GM19452 (cell line): ENCODE measurements around the gene VIL1.

Experiments used
- ATAC-seq: cut with Tn5 transposase; IDR thresholded peaks from one replicate; pipeline ENCODE4 v1.9.1; 2021; ENCODE audit not compliant: unreplicated experiment

VIL1 gene

GRCh38 chr2:218435003-218435982, 16.4 kb downstream of the VIL1 start:
- no peak for ATAC-seq

- no peak for ATAC-seq
These were observed 18.1 kb downstream of the VIL1 start for GRCh38 chr2:218436992-218437391.

- no peak for ATAC-seq
These were observed 19.0 kb downstream of the VIL1 start for GRCh38 chr2:218437969-218438368.

- no peak for ATAC-seq
These were observed 19.7 kb downstream of the VIL1 start for GRCh38 chr2:218438596-218438995.

DNA sequence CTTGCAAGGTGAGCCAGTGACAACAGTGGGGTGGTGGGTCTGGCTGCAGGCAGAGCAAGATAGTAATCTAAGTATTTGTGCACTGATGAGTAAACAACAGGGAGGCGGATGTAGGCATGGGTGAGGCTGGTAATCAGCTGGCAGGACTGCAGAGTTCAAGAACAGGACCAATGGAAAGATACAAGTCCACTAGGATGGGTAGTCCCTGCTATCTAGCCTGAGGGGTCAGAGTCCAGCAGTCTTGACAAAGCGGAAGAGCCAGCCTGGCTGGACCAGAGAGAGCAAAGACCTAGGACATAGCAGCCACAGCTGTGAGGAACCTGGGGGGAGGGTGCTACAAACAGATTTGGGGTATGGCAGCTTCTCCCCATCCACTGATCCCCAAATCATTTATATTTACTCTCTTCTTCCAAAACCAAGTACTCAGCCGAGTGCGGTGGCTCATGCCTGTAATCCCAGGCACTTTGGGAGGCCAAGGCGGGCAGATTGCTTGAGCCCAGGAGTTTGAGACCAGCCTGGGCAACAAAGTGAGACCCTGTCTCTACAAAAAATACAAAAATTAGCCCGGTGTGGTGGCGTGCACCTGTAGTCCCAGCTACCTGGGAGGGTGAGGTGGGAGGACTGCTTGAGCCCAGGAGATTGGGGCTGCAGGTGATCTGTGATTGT, 25.9 kb downstream of the VIL1 start:
- no peak for ATAC-seq

- ATAC-seq = no peak
These were observed 26.7 kb downstream of the VIL1 start for GRCh38 chr2:218445602-218446001.

DNA sequence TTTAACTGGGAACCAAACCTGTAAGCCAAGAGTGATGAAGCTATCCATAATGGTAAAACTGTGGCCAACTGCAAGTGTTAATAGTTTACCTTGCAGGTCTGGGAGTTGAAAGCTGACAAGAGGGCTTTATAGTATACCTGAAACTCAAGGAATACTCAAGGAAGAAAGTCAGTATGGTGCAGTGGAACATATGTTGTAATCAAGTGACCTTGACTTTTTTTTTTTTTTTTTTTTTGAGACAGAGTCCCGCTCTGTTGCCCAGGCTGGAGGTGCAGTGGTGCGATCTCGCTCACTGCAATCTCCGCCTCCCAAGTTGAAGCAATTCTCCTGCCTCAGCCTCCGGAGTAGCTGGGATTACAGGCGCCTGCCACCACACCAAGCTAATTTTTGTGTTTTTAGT, 27.6 kb downstream of the VIL1 start:
- no peak for ATAC-seq

GRCh38 chr2:218447072-218447471, 28.1 kb downstream of the VIL1 start:
- ATAC-seq = no peak

- no peak for ATAC-seq
These were observed 30.0 kb downstream of the VIL1 start for GRCh38 chr2:218448934-218449333.

GRCh38 chr2:218452079-218452478, 33.2 kb downstream of the VIL1 start:
- ATAC-seq = no peak

DNA sequence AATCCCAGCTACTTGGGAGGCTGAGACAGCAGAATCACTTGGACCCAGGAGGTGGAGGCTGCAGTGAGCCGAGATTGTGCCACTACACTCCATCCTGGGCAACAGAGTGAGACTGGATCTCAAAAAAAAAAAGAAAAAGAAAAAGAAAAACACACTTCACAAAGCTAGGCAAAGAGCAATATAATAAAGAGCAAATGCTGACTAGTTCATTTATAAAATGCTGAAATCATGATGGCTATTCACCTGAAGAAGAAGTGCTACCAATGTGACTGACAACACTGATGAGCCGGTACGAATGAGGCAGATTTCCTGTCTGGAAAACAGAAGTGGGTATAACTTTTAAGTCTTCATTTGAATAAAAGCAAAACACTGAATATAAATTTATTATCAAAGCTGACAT, 37.9 kb downstream of the VIL1 start:
- ATAC-seq = no peak

DNA sequence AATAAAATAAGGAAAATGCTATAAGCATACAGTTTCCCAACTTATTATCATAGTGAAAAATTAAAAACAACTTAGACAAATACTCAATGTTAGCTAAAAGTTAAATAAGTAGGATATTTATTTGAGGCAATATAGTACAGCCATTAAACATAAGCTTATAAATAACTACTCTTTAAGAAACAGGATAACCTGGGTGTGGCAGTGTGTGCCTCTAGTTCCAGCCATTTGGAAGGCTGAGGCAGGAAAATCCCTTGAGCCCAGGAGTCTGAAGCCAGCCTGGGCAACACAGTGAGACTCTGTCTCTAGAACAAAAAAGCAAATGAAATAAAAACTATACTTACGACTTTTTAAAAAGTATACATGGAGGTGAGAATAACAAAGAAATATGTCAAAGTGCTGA, 39.7 kb downstream of the VIL1 start:
- ATAC-seq = no peak

- no peak for ATAC-seq
These were observed 47.2 kb downstream of the VIL1 start for GRCh38 chr2:218465987-218466633.

DNA sequence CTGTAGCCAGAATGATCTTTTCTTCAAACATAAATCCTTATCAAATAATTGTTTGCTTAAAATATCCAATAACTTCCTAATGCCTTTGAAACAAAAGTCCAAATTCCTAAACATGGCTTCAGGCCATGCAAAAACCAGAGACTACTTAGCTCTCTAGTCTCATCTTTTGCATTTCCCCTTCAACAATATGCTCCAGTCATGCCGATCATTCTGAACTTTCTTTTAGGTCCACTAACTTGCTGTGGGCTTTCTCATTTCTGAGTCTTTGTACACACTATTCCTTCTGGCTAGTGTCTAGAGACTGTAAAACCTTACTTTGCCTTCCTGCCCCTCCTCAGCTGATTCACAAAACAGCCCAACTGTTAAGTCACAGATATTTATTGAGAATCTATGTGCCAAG, 51.5 kb downstream of the VIL1 start:
- no peak for ATAC-seq

- ATAC-seq = no peak
These were observed 52.1 kb downstream of the VIL1 start for GRCh38 chr2:218471036-218471435.

GRCh38 chr2:218471982-218472381, 53.1 kb downstream of the VIL1 start:
- no peak for ATAC-seq

DNA sequence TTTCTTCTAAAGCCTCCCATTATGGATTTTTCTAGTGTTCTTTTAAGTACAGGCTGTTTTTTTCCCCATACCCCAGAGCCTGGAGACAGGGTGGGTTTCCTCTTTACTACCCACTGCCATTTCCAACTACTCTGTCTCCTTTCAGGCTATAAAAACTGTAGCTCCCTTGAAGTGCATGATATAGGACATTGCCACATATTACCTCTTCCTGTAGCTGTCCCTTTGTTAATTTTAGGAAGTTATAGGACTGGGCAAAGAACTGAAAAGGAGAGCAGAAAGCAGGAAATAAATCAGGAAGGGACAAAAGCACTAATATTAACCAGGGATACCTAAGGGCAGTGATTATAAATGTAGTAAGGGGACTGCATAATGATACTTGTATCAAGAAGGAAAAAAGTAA, 54.1 kb downstream of the VIL1 start:
- ATAC-seq = no peak

DNA sequence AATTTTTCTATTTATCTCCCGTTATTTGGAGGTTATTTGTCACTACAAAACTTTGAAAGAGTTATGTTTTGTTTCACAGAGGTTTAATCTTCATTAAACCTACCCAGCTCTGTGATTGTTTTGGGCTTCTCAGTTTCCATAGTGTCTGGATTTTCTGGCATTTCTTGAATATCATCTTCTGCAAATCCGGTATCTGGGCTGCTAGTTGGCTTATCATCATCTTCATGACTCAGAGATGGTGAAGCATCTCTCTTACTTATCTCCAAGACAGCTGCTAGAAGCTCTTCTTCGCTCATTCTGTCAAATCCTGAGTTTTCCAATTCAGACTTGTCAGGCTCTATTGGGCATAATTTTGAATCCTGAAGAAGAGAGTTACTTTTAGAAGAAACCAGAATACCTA, 55.6 kb downstream of the VIL1 start:
- no peak for ATAC-seq

- ATAC-seq = no peak
These were observed 57.8 kb downstream of the VIL1 start for GRCh38 chr2:218476676-218477075.

DNA sequence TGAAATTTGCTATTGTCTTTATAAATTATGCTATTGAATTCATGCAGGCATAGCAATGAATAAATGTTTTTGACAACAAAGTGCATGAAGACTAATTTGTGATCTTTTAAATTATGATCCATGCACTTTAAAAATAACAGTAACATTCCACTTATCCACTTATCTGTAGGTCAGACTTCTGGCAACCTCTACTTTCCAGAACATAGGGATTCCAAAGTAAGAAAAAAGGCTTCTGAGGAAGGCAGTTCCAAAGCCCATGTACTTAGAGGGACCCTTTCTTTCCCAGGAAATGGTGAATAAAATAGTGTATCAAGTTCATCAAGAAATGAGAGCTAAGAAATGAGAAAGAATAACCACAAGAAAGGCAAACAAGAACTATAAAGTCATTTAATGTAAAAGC, 58.3 kb downstream of the VIL1 start:
- ATAC-seq = no peak

DNA sequence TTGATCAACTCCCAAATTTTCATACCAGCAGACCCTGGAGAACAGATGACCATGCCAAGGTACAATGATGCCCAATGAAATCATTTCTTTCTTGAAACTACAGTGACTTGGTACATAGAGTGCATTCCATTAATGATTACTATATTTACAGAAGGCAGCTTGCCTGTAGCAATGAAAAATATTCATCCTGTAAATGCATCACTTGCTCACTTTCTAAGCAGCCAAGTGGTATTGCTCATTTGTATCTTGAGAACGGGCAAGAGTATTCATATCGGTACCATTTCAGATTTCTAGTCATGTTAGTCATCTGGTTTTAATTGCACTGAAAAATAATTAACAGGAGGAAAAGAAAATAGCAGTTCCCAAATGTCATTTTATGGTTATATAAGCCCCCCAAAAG, 59.6 kb downstream of the VIL1 start:
- ATAC-seq = no peak

- no peak for ATAC-seq
These were observed 60.7 kb downstream of the VIL1 start for GRCh38 chr2:218479595-218479994.
